GM21529 (cell line): Measurements from ENCODE around the gene ANKRD24.
"Not testable (repeated sequence)": the region's sequence is repeated elsewhere in the genome, so short reads cannot be mapped to it uniquely, and the experiment has no call there.

Experiments
- ATAC-seq: cut with Tn5 transposase; IDR thresholded peaks from one replicate; pipeline ENCODE4 v1.9.1; 2021; ENCODE audit not compliant: unreplicated experiment

Gene ANKRD24

GRCh38 chr19:4182084-4182810 is at the start of gene ANKRD24, which contains the start of gene SIRT6:
ANKRD24 (plus strand) TSS chr19:4182689; CDS start chr19:4186426, 3,737 bp downstream.
SIRT6 (minus strand) TSS chr19:4182563; CDS start chr19:4182539, 24 bp downstream.
- ATAC-seq = peak; percentile 65

GRCh38 chr19:4134351-4134750 is 48.1 kb upstream of the ANKRD24 start:
- ATAC-seq = no peak

- ATAC-seq = not testable (repeated sequence)
Observed at GRCh38 chr19:4135386-4135785, 47.1 kb upstream of the ANKRD24 start.

- ATAC-seq = no peak
Observed at GRCh38 chr19:4136680-4137088, 45.8 kb upstream of the ANKRD24 start.

GRCh38 chr19:4138445-4138844 is 44.0 kb upstream of the ANKRD24 start:
- ATAC-seq = no peak

- no peak for ATAC-seq
Observed at GRCh38 chr19:4139614-4140236, 42.8 kb upstream of the ANKRD24 start.

GRCh38 chr19:4140237-4140711 is 42.2 kb upstream of the ANKRD24 start:
- no peak for ATAC-seq

- not testable (repeated sequence) for ATAC-seq
Observed at GRCh38 chr19:4142916-4143315, 39.6 kb upstream of the ANKRD24 start.

- ATAC-seq = no peak
Observed at GRCh38 chr19:4144666-4145249, 37.7 kb upstream of the ANKRD24 start.

GRCh38 chr19:4149518-4150288 is 32.8 kb upstream of the ANKRD24 start:
- ATAC-seq = no peak

GRCh38 chr19:4151623-4152022 is 30.9 kb upstream of the ANKRD24 start:
- ATAC-seq = no peak

GRCh38 chr19:4152241-4152998 is 30.1 kb upstream of the ANKRD24 start:
- ATAC-seq = no peak

- no peak for ATAC-seq
Observed at GRCh38 chr19:4154571-4155312, 27.7 kb upstream of the ANKRD24 start.

GRCh38 chr19:4157164-4157563 is 25.3 kb upstream of the ANKRD24 start:
- no peak for ATAC-seq

GRCh38 chr19:4157971-4158370 is 24.5 kb upstream of the ANKRD24 start:
- not testable (repeated sequence) for ATAC-seq

GRCh38 chr19:4161415-4162077 is 20.9 kb upstream of the ANKRD24 start:
- no peak for ATAC-seq

GRCh38 chr19:4164262-4164661 is 18.2 kb upstream of the ANKRD24 start:
- no peak for ATAC-seq

- no peak for ATAC-seq
Observed at GRCh38 chr19:4171676-4172075, 10.8 kb upstream of the ANKRD24 start.

GRCh38 chr19:4172861-4173473 is 9.5 kb upstream of the ANKRD24 start:
- ATAC-seq = no peak
